GM12891 (cell line): Measurements from ENCODE around the gene FILIP1.

ENCODE experiments used
- DNase-seq: peaks from one replicate; pipeline ENCODE4 v3.0.0; 2011; ENCODE audit warnings: low spot score; ENCODE audit not compliant: insufficient read length
- FAIRE-seq: peaks from 2 replicates; lab custom pipeline; 2011; peaks lifted over from hg19 to GRCh38; lab: Jason Lieb, UNC
- PAX5 ChIP-seq: IDR thresholded peaks from 2 replicates; pipeline ENCODE4 v1.6.1; 2011; ENCODE audit warnings: low read length, moderate library complexity, mild to moderate bottlenecking; ENCODE audit not compliant: insufficient read depth, severe bottlenecking
- POLR2A ChIP-seq: IDR thresholded peaks from 2 replicates; pipeline ENCODE4 v1.6.1; 2011; ENCODE audit warnings: low read depth, low read length, control low read depth
- POLR2AphosphoS5 ChIP-seq: IDR thresholded peaks from 2 replicates; pipeline ENCODE4 v1.6.1; 2011; ENCODE audit warnings: low read depth, low read length, control low read depth
- POU2F2 ChIP-seq: IDR thresholded peaks from 2 replicates; pipeline ENCODE4 v1.6.1; 2011; ENCODE audit warnings: low read depth, mild to moderate bottlenecking, control low read depth, low read length, moderate library complexity
- SPI1 ChIP-seq: IDR thresholded peaks from 2 replicates; pipeline ENCODE4 v1.6.1; 2011; ENCODE audit warnings: low read depth, low read length, control low read depth
- TAF1 ChIP-seq: IDR thresholded peaks from 2 replicates; pipeline ENCODE4 v1.6.1; 2011; ENCODE audit warnings: low read depth, low read length, control low read depth

The FILIP1 gene

GRCh38 chr6:75516757-75517156 is 23.2 kb upstream of the FILIP1 start:
- FAIRE-seq (no peak), DNase-seq (no peak)
- TF ChIP-seq POLR2AphosphoS5 (no peak), SPI1 (no peak), PAX5 (no peak), TAF1 (no peak), POLR2A (no peak), POU2F2 (no peak)

GRCh38 chr6:75512591-75512990 is 19.0 kb upstream of the FILIP1 start:
- FAIRE-seq = no peak
- TF ChIP-seq POLR2AphosphoS5 (no peak), TAF1 (no peak), POLR2A (no peak), SPI1 (no peak), POU2F2 (no peak), PAX5 (no peak)
- DNase-seq = no peak

GRCh38 chr6:75505424-75505823 is 11.8 kb upstream of the FILIP1 start:
- no peak for DNase-seq
- TF ChIP-seq TAF1 (no peak), SPI1 (no peak), POLR2A (no peak), POU2F2 (no peak), POLR2AphosphoS5 (no peak), PAX5 (no peak)
- no peak for FAIRE-seq

- no peak for FAIRE-seq
- no peak for TF ChIP-seq PAX5
- TF ChIP-seq POLR2A = no peak
- TF ChIP-seq SPI1 = no peak
- TF ChIP-seq TAF1 = no peak
- no peak for TF ChIP-seq POU2F2
- no peak for TF ChIP-seq POLR2AphosphoS5
Observed at GRCh38 chr6:75504465-75505222, 11.0 kb upstream of the FILIP1 start.

GRCh38 chr6:75503291-75503690 is 9.7 kb upstream of the FILIP1 start:
- no peak for FAIRE-seq
- TF ChIP-seq TAF1 = no peak
- 0 out of 2 replicates have a peak, but pooled peaks have one; percentile 8 for TF ChIP-seq SPI1
- TF ChIP-seq POLR2A = no peak
- TF ChIP-seq PAX5 = no peak

More at GRCh38 chr6:75504465-75505222, 11.0 kb upstream of the FILIP1 start:
- no peak for DNase-seq

GRCh38 chr6:75502884-75503283 is 9.3 kb upstream of the FILIP1 start:
- DNase-seq = no peak
- TF ChIP-seq POLR2AphosphoS5 = no peak
- TF ChIP-seq POU2F2 = no peak
- TF ChIP-seq TAF1 = no peak
- TF ChIP-seq POLR2A = no peak
- no peak for TF ChIP-seq PAX5
- TF ChIP-seq SPI1 = no peak
- no peak for FAIRE-seq

More at GRCh38 chr6:75503291-75503690, 9.7 kb upstream of the FILIP1 start:
- DNase-seq = no peak

GRCh38 chr6:75501756-75502155 is 8.2 kb upstream of the FILIP1 start:
- TF ChIP-seq POU2F2 = no peak
- no peak for TF ChIP-seq SPI1
- no peak for TF ChIP-seq PAX5
- TF ChIP-seq POLR2A = no peak
- TF ChIP-seq TAF1 = no peak
- no peak for TF ChIP-seq POLR2AphosphoS5
- FAIRE-seq = no peak
- DNase-seq = no peak

- no peak for DNase-seq
- no peak for TF ChIP-seq POU2F2
- TF ChIP-seq SPI1 = no peak
- TF ChIP-seq POLR2A = no peak
- no peak for TF ChIP-seq TAF1
- no peak for TF ChIP-seq PAX5
- no peak for TF ChIP-seq POLR2AphosphoS5
- no peak for FAIRE-seq
Observed at GRCh38 chr6:75499640-75500039, 6.0 kb upstream of the FILIP1 start.

- DNase-seq = no peak
- no peak for TF ChIP-seq PAX5
- TF ChIP-seq SPI1 = no peak
- no peak for TF ChIP-seq POU2F2
- TF ChIP-seq TAF1 = no peak
- no peak for TF ChIP-seq POLR2AphosphoS5
- no peak for TF ChIP-seq POLR2A
- FAIRE-seq = peak; percentile 55
Observed at GRCh38 chr6:75498862-75499261, 5.3 kb upstream of the FILIP1 start.
